DOHH2 (cell line): ENCODE measurements around the gene OPALIN.
A peak's percentile ranks its signal among the peaks of the same experiment; 100 is the strongest.

ENCODE experiments used
- H3F3A ChIP-seq: fragments of 200-600 bp; sonication (generic), shearing (Covaris generic); 2 replicates; pipeline ENCODE4 v1.6.0; 2016; ENCODE audit warnings: antibody characterized with exemption, mild to moderate bottlenecking; ENCODE audit not compliant: control insufficient read depth, insufficient read depth
- H3K27ac ChIP-seq: fragments of 200-600 bp; sonication (generic); 2 replicates; pipeline ENCODE4 v1.5.1; 2014; ENCODE audit warnings: low read depth, mild to moderate bottlenecking, low read length, moderate library complexity
- H3K27me3 ChIP-seq: fragments of 200-600 bp; sonication (generic); 2 replicates; pipeline ENCODE4 v1.6.1; 2014; ENCODE audit warnings: mild to moderate bottlenecking, low read length, mixed read lengths; ENCODE audit not compliant: control insufficient read depth
- H3K36me3 ChIP-seq: fragments of 200-600 bp; sonication (generic); 2 replicates; pipeline ENCODE4 v1.6.1; 2014; ENCODE audit warnings: mild to moderate bottlenecking, low read length, moderate library complexity, mixed read lengths; ENCODE audit not compliant: control insufficient read depth
- H3K4me1 ChIP-seq: fragments of 200-600 bp; sonication (generic); 2 replicates; pipeline ENCODE4 v1.6.1; 2014; ENCODE audit warnings: mild to moderate bottlenecking, low read length, mixed read lengths; ENCODE audit not compliant: control insufficient read depth
- H3K4me2 ChIP-seq: fragments of 200-600 bp; sonication (generic); 2 replicates; pipeline ENCODE4 v1.6.0; 2014; ENCODE audit warnings: mild to moderate bottlenecking, low read length, moderate library complexity
- H3K4me3 ChIP-seq: fragments of 200-600 bp; sonication (generic); 2 replicates; pipeline ENCODE4 v1.5.1; 2014; ENCODE audit warnings: mild to moderate bottlenecking, low read length, mixed read lengths
- H3K79me2 ChIP-seq: fragments of 200-600 bp; sonication (generic); 2 replicates; pipeline ENCODE4 v1.6.1; 2014; ENCODE audit warnings: mild to moderate bottlenecking, low read length, mixed read lengths; ENCODE audit not compliant: control insufficient read depth
- H3K9me2 ChIP-seq: fragments of 200-600 bp; sonication (generic); replicated peaks from 2 replicates; pipeline ENCODE4 v1.6.1; 2014; ENCODE audit warnings: mild to moderate bottlenecking, low read length, mixed read lengths; ENCODE audit not compliant: control insufficient read depth
- H3K9me3 ChIP-seq: fragments of 200-600 bp; sonication (generic); 2 replicates; pipeline ENCODE4 v1.6.1; 2014; ENCODE audit warnings: antibody characterized with exemption, low read length, mixed read lengths; ENCODE audit not compliant: control insufficient read depth, insufficient read depth
- H4K20me1 ChIP-seq: fragments of 200-600 bp; sonication (generic); 2 replicates; pipeline ENCODE4 v1.6.0; 2014; ENCODE audit warnings: low read depth, mild to moderate bottlenecking, antibody characterized with exemption, low read length, moderate library complexity; ENCODE audit not compliant: control insufficient read depth, insufficient read depth
- EZH2phosphoT487 ChIP-seq: fragments of 200-600 bp; sonication (generic); IDR thresholded peaks from 2 replicates; pipeline ENCODE4 v1.6.1; 2017; ENCODE audit warnings: borderline replicate concordance, mild to moderate bottlenecking, antibody characterized with exemption, low read length, moderate library complexity, mixed read lengths
- TF ChIP-seq, protein P1 (sequence below): fragments of 200-600 bp; sonication (generic); IDR thresholded peaks from one replicate; pipeline ENCODE4 v1.5.1; 2014; ENCODE audit warnings: antibody characterized with exemption, mild to moderate bottlenecking, low read depth, low read length; ENCODE audit not compliant: poor library complexity, severe bottlenecking

OPALIN gene

DNA sequence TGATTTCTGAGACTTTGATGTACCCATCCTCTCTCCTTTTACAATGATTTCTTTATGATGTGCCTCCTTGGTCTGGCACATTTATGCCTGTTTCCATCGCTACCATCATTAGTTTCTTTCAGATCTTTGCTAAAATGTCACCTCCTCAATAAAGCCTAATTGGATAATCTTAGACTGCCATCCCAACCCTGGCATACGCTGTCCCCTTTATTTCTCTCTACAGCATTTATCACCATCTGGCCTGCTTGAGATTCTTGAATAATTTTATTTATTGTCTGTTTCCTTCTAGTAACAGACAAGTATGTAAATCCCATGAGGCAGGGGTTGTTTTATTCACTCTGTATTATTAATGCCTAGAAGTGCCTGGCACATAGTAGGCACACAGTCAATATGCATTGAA, 61.3 kb downstream of the OPALIN start:
- Histone ChIP-seq H3K27me3 (no peaks in the 10 kb centered on the region), H3K9me3 (no peaks in the 10 kb centered on the region), H3K79me2 (no peaks in the 10 kb centered on the region), H4K20me1 (no peaks in the 10 kb centered on the region), H3K4me1 (peaks cover 72% of the 10 kb centered on the region), H3F3A (peaks cover 7% of the 10 kb centered on the region), H3K4me3 (no peak overlapping the region), H3K4me2 (no peak overlapping the region), H3K27ac (no peak overlapping the region), H3K9me2 (no peaks in the 10 kb centered on the region), H3K36me3 (no peaks in the 10 kb centered on the region)
- no peak for TF ChIP-seq EZH2phosphoT487
- TF ChIP-seq, protein P1, sequence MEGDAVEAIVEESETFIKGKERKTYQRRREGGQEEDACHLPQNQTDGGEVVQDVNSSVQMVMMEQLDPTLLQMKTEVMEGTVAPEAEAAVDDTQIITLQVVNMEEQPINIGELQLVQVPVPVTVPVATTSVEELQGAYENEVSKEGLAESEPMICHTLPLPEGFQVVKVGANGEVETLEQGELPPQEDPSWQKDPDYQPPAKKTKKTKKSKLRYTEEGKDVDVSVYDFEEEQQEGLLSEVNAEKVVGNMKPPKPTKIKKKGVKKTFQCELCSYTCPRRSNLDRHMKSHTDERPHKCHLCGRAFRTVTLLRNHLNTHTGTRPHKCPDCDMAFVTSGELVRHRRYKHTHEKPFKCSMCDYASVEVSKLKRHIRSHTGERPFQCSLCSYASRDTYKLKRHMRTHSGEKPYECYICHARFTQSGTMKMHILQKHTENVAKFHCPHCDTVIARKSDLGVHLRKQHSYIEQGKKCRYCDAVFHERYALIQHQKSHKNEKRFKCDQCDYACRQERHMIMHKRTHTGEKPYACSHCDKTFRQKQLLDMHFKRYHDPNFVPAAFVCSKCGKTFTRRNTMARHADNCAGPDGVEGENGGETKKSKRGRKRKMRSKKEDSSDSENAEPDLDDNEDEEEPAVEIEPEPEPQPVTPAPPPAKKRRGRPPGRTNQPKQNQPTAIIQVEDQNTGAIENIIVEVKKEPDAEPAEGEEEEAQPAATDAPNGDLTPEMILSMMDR = no peak

DNA sequence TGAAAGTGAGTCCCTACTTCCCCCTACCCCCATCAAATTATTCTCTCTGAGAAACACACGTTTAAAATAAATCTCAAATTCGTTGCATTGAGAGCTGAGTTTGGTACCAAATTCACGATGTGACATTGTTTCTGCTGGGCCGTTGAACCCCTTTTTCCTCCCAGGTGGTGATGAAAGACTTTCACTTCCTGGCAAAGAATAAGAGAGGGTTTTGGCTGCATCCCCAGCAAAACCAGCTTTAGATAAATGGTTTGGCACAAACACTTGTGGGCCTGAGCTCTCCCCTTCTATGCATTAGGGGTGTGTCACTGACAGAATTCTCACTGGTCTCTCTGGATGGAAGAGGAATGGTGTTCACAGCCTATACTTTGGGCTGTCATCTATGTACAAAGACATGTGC, 63.3 kb downstream of the OPALIN start:
- peaks cover 16% of the 10 kb centered on the region for H3F3A ChIP-seq
- H3K27ac ChIP-seq = peak overlapping the region; percentile 33; the same call in 1 of the 2 replicates
- H4K20me1 ChIP-seq = no peaks in the 10 kb centered on the region
- no peaks in the 10 kb centered on the region for H3K27me3 ChIP-seq
- H3K4me1 ChIP-seq = peaks cover 89% of the 10 kb centered on the region
- H3K79me2 ChIP-seq = peaks cover 3% of the 10 kb centered on the region; the same call in 1 of the 2 replicates
- peak overlapping the region; percentile 19; the same call in 1 of the 2 replicates for H3K4me3 ChIP-seq
- no peaks in the 10 kb centered on the region for H3K9me3 ChIP-seq
- no peak for TF ChIP-seq EZH2phosphoT487
- TF ChIP-seq, protein P1 = no peak
- H3K9me2 ChIP-seq = no peaks in the 10 kb centered on the region
- no peaks in the 10 kb centered on the region for H3K36me3 ChIP-seq
- H3K4me2 ChIP-seq = peak overlapping the region; percentile 42
